Measurements from ENCODE around the gene NAPG.

GRCh38 chr18:10488017-10488416, 37.8 kb upstream of the NAPG start:
- no peak for TF ChIP-seq CTCF (IDR thresholded peaks at IDR 0.05 in 4 of 5, conservative IDR thresholded peaks at IDR 0.05 in 1 of 5)
- no peak for TF ChIP-seq POLR2A (IDR thresholded peaks at IDR 0.05)
